H1 (cell line): Measurements from ENCODE around the gene GPR39. TPM values are rescaled to one million over a fixed set of nuclear protein-coding genes. Genes with fewer than 3 reads are reported as not detected.

Experiments used
- CTCF ChIA-PET: fragments of 300-600 bp; sonication (Branson Sonifier 250); formaldehyde crosslinking; loops from one replicate; lab custom pipeline; 2021; ENCODE audit not compliant: partially characterized antibody; lab: Charles Lee
- POLR2A ChIA-PET: fragments of 300-600 bp; sonication (Branson Sonifier 250); formaldehyde crosslinking; loops from one replicate; lab custom pipeline; 2021; ENCODE audit warnings: inconsistent platforms; ENCODE audit not compliant: partially characterized antibody; lab: Charles Lee
- DNase-seq, 2 experiments: peaks; one replicate each; pipeline versions ENCODE4 v3.0.0 to v3.0.0-alpha.2; 2010 to 2022; ENCODE audit warnings: low spot score in 2 of 2, low read depth in 1 of 2, mixed read lengths in 1 of 2
- FAIRE-seq: peaks from 2 replicates; lab custom pipeline; 2011; peaks lifted over from hg19 to GRCh38; lab: Jason Lieb, UNC
- H2AFZ ChIP-seq: 2 replicates; pipeline ENCODE4 v1.8.1; 2012; ENCODE audit warnings: low read length, inconsistent platforms
- H2AK5ac ChIP-seq: 2 replicates; pipeline ENCODE4 v1.6.1; 2013; ENCODE audit warnings: low read depth, low read length
- H2BK120ac ChIP-seq: replicated peaks from 2 replicates; pipeline ENCODE3; 2013; ENCODE audit warnings: low read depth, low read length, inconsistent platforms
- H2BK12ac ChIP-seq: 2 replicates; pipeline ENCODE4 v1.6.1; 2013; ENCODE audit warnings: low read depth, low read length
- H2BK15ac ChIP-seq: 2 replicates; pipeline ENCODE4 v1.6.1; 2013; ENCODE audit warnings: low read length
- H2BK20ac ChIP-seq: 2 replicates; pipeline ENCODE4 v1.6.1; 2013; ENCODE audit warnings: low read length
- H2BK5ac ChIP-seq: 2 replicates; pipeline ENCODE4 v1.6.1; 2013; ENCODE audit warnings: low read depth, low read length
- H3K14ac ChIP-seq: 2 replicates; pipeline ENCODE4 v1.6.1; 2013; ENCODE audit warnings: inconsistent platforms; ENCODE audit not compliant: insufficient read length
- H3K18ac ChIP-seq: 2 replicates; pipeline ENCODE4 v1.6.1; 2013; ENCODE audit warnings: low read length; ENCODE audit errors: extremely low read depth
- H3K23ac ChIP-seq: 2 replicates; pipeline ENCODE4 v1.6.1; 2013; ENCODE audit warnings: inconsistent platforms; ENCODE audit not compliant: insufficient read length
- H3K23me2 ChIP-seq: 2 replicates; pipeline ENCODE4 v1.6.1; 2013; ENCODE audit warnings: low read depth, low read length
- H3K27ac ChIP-seq: 2 replicates; pipeline ENCODE4 v1.6.1; 2011; ENCODE audit warnings: low read depth, low read length, inconsistent platforms
- H3K27me3 ChIP-seq, 4 experiments: replicated peaks in 1 of 4; 1 replicate in 1 of 4; 2 replicates in 3 of 4; pipeline versions ENCODE4 v1.6.1 to v1.8.1; 2011 to 2013; ENCODE audit warnings: low read length in 3 of 4, mild to moderate bottlenecking in 3 of 4, inconsistent platforms in 2 of 4, mixed read lengths in 2 of 4, moderate library complexity in 1 of 4; ENCODE audit not compliant: control insufficient read depth in 3 of 4, insufficient read depth in 3 of 4; ENCODE audit errors: extremely low read depth in 1 of 4
- H3K36me3 ChIP-seq, 4 experiments: 2 replicates each; pipeline versions ENCODE4 v1.6.1 to v1.8.1; 2011 to 2013; ENCODE audit warnings: mild to moderate bottlenecking in 4 of 4, low read length in 3 of 4, moderate library complexity in 2 of 4, control low read depth in 1 of 4, inconsistent platforms in 1 of 4; ENCODE audit not compliant: insufficient read depth in 4 of 4, control insufficient read depth in 2 of 4
- H3K4ac ChIP-seq: replicated peaks from 2 replicates; pipeline ENCODE3; 2013; ENCODE audit warnings: low read length, low read depth, mixed read lengths, inconsistent platforms; ENCODE audit not compliant: insufficient read length
- H3K4me1 ChIP-seq, 4 experiments: replicated peaks in 1 of 4; 1 replicate in 1 of 4; 2 replicates in 3 of 4; pipeline versions ENCODE4 v1.6.1 to v1.8.1; 2011 to 2013; ENCODE audit warnings: low read length in 3 of 4, inconsistent platforms in 2 of 4, mixed read lengths in 1 of 4; ENCODE audit not compliant: insufficient read depth in 4 of 4, control insufficient read depth in 3 of 4
- H3K4me2 ChIP-seq, 2 experiments: 2 replicates each; pipeline versions ENCODE4 v1.6.1 to v1.8.1; 2011 to 2013; ENCODE audit warnings: low read depth in 2 of 2, low read length in 2 of 2, control low read depth in 1 of 2, inconsistent platforms in 1 of 2, mild to moderate bottlenecking in 1 of 2; ENCODE audit not compliant: insufficient read depth in 1 of 2
- H3K4me3 ChIP-seq, 4 experiments: fragments of 200-600, 300-600 bp in 1 of 4; sonication (generic), shearing (Covaris generic), sonication (Bioruptor Twin) in 1 of 4; 2 replicates each; pipeline versions ENCODE4 v1.5.1 to v1.8.1; 2011 to 2016; ENCODE audit warnings: low read length in 4 of 4, low read depth in 3 of 4, control low read depth in 2 of 4, inconsistent platforms in 2 of 4, mild to moderate bottlenecking in 2 of 4, mixed read lengths in 1 of 4, moderate library complexity in 1 of 4; ENCODE audit not compliant: insufficient read depth in 2 of 4; ENCODE audit errors: extremely low read depth in 1 of 4
- H3K56ac ChIP-seq: replicated peaks from 2 replicates; pipeline ENCODE3; 2013; ENCODE audit warnings: low read depth, mild to moderate bottlenecking, mixed read lengths, low read length, inconsistent platforms; ENCODE audit not compliant: insufficient read length
- H3K79me1 ChIP-seq: 2 replicates; pipeline ENCODE4 v1.6.1; 2013; ENCODE audit warnings: low read depth, low read length, control low read depth
- H3K79me2 ChIP-seq, 2 experiments: 2 replicates each; pipeline versions ENCODE4 v1.6.1 to v1.8.1; 2012 to 2013; ENCODE audit warnings: low read length in 2 of 2, mild to moderate bottlenecking in 2 of 2, inconsistent platforms in 1 of 2; ENCODE audit not compliant: insufficient read depth in 2 of 2, control insufficient read depth in 1 of 2
- H3K9ac ChIP-seq, 4 experiments: replicated peaks in 1 of 4; 1 replicate in 1 of 4; 2 replicates in 3 of 4; pipeline versions ENCODE4 v1.6.1 to v1.8.1; 2011 to 2013; ENCODE audit warnings: low read depth in 3 of 4, low read length in 3 of 4, control low read depth in 2 of 4, mild to moderate bottlenecking in 2 of 4, moderate library complexity in 2 of 4, inconsistent platforms in 1 of 4; ENCODE audit errors: extremely low read depth in 1 of 4
- H3K9me3 ChIP-seq, 2 experiments: 2 replicates each; pipeline versions ENCODE4 v1.6.1 to v1.8.1; 2012 to 2013; ENCODE audit warnings: mild to moderate bottlenecking in 2 of 2, moderate library complexity in 2 of 2, control low read depth in 1 of 2, inconsistent platforms in 1 of 2, low read depth in 1 of 2, low read length in 1 of 2, mixed read lengths in 1 of 2; ENCODE audit not compliant: insufficient read depth in 2 of 2
- H4K20me1 ChIP-seq, 2 experiments: replicated peaks in 1 of 2; 2 replicates each; pipeline versions ENCODE3 to v1.8.1; 2011 to 2013; ENCODE audit warnings: inconsistent platforms in 2 of 2, low read length in 2 of 2, mild to moderate bottlenecking in 1 of 2; ENCODE audit not compliant: insufficient read depth in 2 of 2, control insufficient read depth in 1 of 2
- H4K5ac ChIP-seq: 2 replicates; pipeline ENCODE4 v1.6.1; 2013; ENCODE audit warnings: low read length, low read depth, mixed read lengths, inconsistent platforms; ENCODE audit not compliant: insufficient read length
- H4K8ac ChIP-seq: 2 replicates; pipeline ENCODE4 v1.8.0; 2013; ENCODE audit warnings: mild to moderate bottlenecking, moderate library complexity, low read length, inconsistent platforms; ENCODE audit not compliant: insufficient read depth; ENCODE audit errors: extremely low read depth
- H4K91ac ChIP-seq: replicated peaks from 2 replicates; pipeline ENCODE3; 2013; ENCODE audit warnings: low read length, mixed read lengths, inconsistent platforms; ENCODE audit not compliant: insufficient read length
- BRCA1 ChIP-seq: IDR thresholded peaks from 2 replicates; pipeline ENCODE4 v1.6.1; 2012; ENCODE audit warnings: low read depth, low read length, improper control_type of control experiment
- CBX5 ChIP-seq: fragments of 300-800, 300-1000 bp; sonication (generic); IDR thresholded peaks from 2 replicates; pipeline ENCODE4 v1.7.1; 2016; ENCODE audit warnings: antibody characterized with exemption, low read length, low read depth
- CBX8 ChIP-seq: fragments of 300-800, 300-1000 bp; sonication (generic); IDR thresholded peaks from 2 replicates; pipeline ENCODE4 v1.7.1; 2016; ENCODE audit warnings: low read depth, low read length, borderline replicate concordance
- CHD1 ChIP-seq: IDR thresholded peaks from 2 replicates; pipeline ENCODE4 v1.6.1; 2012; ENCODE audit warnings: low read depth, low read length, improper control_type of control experiment
- EGR1 ChIP-seq: IDR thresholded peaks from 2 replicates; pipeline ENCODE4 v1.6.1; 2011; ENCODE audit warnings: low read depth, low read length, borderline replicate concordance
- EP300 ChIP-seq, 2 experiments: IDR thresholded peaks; 1 replicate in 1 of 2; 2 replicates in 1 of 2; pipeline ENCODE4 v1.6.1; 2011 to 2012; ENCODE audit warnings: low read depth in 2 of 2, low read length in 2 of 2, mild to moderate bottlenecking in 2 of 2, borderline replicate concordance in 1 of 2, inconsistent platforms in 1 of 2, moderate library complexity in 1 of 2
- EZH2 ChIP-seq: fragments of 200-600 bp; sonication (generic); IDR thresholded peaks from 2 replicates; pipeline ENCODE4 v1.7.1; 2012; ENCODE audit warnings: low read depth, mild to moderate bottlenecking, moderate library complexity, low read length, inconsistent platforms; ENCODE audit not compliant: severe bottlenecking
- FOSL1 ChIP-seq: IDR thresholded peaks from 2 replicates; pipeline ENCODE4 v1.6.1; 2011; ENCODE audit warnings: mild to moderate bottlenecking, low read depth, low read length, moderate library complexity; ENCODE audit not compliant: insufficient read depth
- MAFK ChIP-seq: IDR thresholded peaks from 2 replicates; pipeline ENCODE4 v1.6.1; 2012; ENCODE audit warnings: low read depth, mild to moderate bottlenecking, improper control_type of control experiment, low read length
- POU5F1 ChIP-seq: IDR thresholded peaks from 2 replicates; pipeline ENCODE4 v1.6.1; 2011; ENCODE audit warnings: low read depth, mild to moderate bottlenecking, low read length, moderate library complexity
- SP4 ChIP-seq: IDR thresholded peaks from 2 replicates; pipeline ENCODE4 v1.6.1; 2012; ENCODE audit warnings: low read length, inconsistent platforms
- SRF ChIP-seq: IDR thresholded peaks from 2 replicates; pipeline ENCODE4 v1.6.1; 2011; ENCODE audit warnings: mild to moderate bottlenecking, low read depth, low read length, moderate library complexity
- WGBS, 2 experiments: shearing (Covaris generic) in 1 of 2; methylation state at CpG; one replicate each; pipeline versions ENCODE4 v1.1.6 to v1.1.7; 2013 to 2015; ENCODE audit warnings: low lambda C conversion rate in 2 of 2, mixed read lengths in 2 of 2, inconsistent platforms in 1 of 2, low coverage in 1 of 2, missing lambda C conversion rate in 1 of 2; ENCODE audit not compliant: insufficient replicate concordance in 2 of 2, insufficient coverage in 1 of 2, insufficient read length in 1 of 2; ENCODE audit errors: extremely low coverage in 1 of 2, missing lambda C conversion rate in 1 of 2; 5-methylcytosine and 5-hydroxymethylcytosine counted together
- polyA plus RNA-seq, 7 experiments: library from polyadenylated mRNA; depleted of rRNA in 3 of 7; stranded (reverse) in 5 of 7; unstranded in 2 of 7; fragments of >200 nt in 5 of 7; fragments of 200-250 nt in 2 of 7; gene quantifications; 1 replicate in 5 of 7; 2 replicates in 1 of 7; 4 replicates in 1 of 7; pipeline versions ENCODE4 v1.2.1 to v1.2.3, GENCODE V29; 2011 to 2013; ENCODE audit warnings: missing spikeins in 2 of 7, mixed read lengths in 2 of 7
- total RNA-seq: library from RNA; stranded (reverse); fragmentation: NEBNext Ultra II Directional; extraction: Animal tissue kit (Norgen Biotek cat#: 25700); gene quantifications from 2 replicates; pipeline ENCODE4 v1.2.1, GENCODE V29; 2021

GPR39 gene
- total and polyA plus RNA-seq, 2 of the 8 experiments (the other 6 are each of a cell fraction or from before 2014, with no cell fraction given) = 0.63 to 2.7 TPM

GRCh38 chr2:132615329-132616085 lies 198.9 kb downstream of the GPR39 start:
- H3K14ac ChIP-seq = no peak overlapping the region
- no peak overlapping the region for H4K91ac ChIP-seq
- no peak overlapping the region for H3K18ac ChIP-seq
- H3K36me3 ChIP-seq = no peaks in the 10 kb centered on the region
- H3K4me3 ChIP-seq = no peak overlapping the region
- FAIRE-seq (no peak), DNase-seq (no peak)
- H3K23ac ChIP-seq = no peak overlapping the region
- H3K27ac ChIP-seq = no peak overlapping the region
- no peak overlapping the region for H2AK5ac ChIP-seq
- no peak overlapping the region for H2BK12ac ChIP-seq
- no peak for TF ChIP-seq POU5F1
- TF ChIP-seq CBX8 = no peak
- no peak for TF ChIP-seq BRCA1
- no peak for TF ChIP-seq CBX5
- no peak for TF ChIP-seq FOSL1
- TF ChIP-seq EP300 (IDR thresholded peaks at IDR 0.05; ENCODE audit: borderline replicate concordance in 1 of 2, low read depth in 2 of 2, low read length in 2 of 2) = no peak
- TF ChIP-seq SP4 = no peak
- no peak for TF ChIP-seq SRF
- TF ChIP-seq EZH2 = no peak
- TF ChIP-seq CHD1 = no peak
- TF ChIP-seq EGR1 = no peak
- no peak for TF ChIP-seq MAFK
- H2BK15ac ChIP-seq = no peak overlapping the region
- no peak overlapping the region for H3K56ac ChIP-seq
- no peaks in the 10 kb centered on the region for H4K20me1 ChIP-seq
- H3K9me3 ChIP-seq = no peaks in the 10 kb centered on the region
- H3K4me2 ChIP-seq = no peak overlapping the region; a peak in 1 of 4 replicates
- WGBS, 2 experiments = 95% methylated on average over 5 of the region's 5 CpGs; no CpG with 5 or more reads in 1 of the 2 experiments
- no peaks in the 10 kb centered on the region for H3K27me3 ChIP-seq
- POLR2A ChIA-PET = no interaction called here
- CTCF ChIA-PET = interaction anchor here (1.1 to 1.3 kb wide), 2 partner anchors 10 kb away, joined by 4 read pairs; no protein-coding TSS in a partner anchor
- no peaks in the 10 kb centered on the region for H3K79me2 ChIP-seq
- H3K9ac ChIP-seq = no peak overlapping the region
- H2AFZ ChIP-seq = no peak overlapping the region
- H2BK20ac ChIP-seq = no peak overlapping the region
- H3K79me1 ChIP-seq = no peaks in the 10 kb centered on the region
- H4K5ac ChIP-seq = no peak overlapping the region
- no peaks in the 10 kb centered on the region for H3K23me2 ChIP-seq
- H3K4me1 ChIP-seq = peaks cover 0 to 3% (median under 1%) of the 10 kb centered on the region in 4 experiments; a peak in 2 of 7 replicates
- no peak overlapping the region for H4K8ac ChIP-seq
- H2BK120ac ChIP-seq = no peak overlapping the region
- H2BK5ac ChIP-seq = no peak overlapping the region
- H3K4ac ChIP-seq = no peak overlapping the region
